GM21367 (cell line): ENCODE measurements around the gene BPNT1.

ENCODE experiments used
- ATAC-seq: cut with Tn5 transposase; IDR thresholded peaks from one replicate; pipeline ENCODE4 v1.9.1; 2021; ENCODE audit not compliant: unreplicated experiment

Gene BPNT1

DNA sequence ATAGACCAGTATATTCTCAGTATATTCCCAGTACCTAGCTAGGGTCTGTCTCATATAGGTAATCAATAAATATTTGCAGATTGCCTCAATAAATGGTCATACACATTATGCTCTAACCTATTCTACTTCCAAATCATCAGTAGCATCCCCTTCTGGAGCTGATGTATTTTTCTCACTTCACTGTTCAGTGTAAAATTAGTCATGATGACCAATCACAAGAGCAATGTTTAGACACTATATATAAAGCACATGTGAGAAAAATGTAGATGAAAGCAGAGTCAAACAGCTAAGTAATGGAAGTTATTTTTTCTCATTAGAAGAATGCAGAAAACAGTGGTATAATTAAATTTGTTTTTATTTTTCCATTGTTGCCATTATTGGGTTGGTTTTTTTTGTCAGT lies 78.0 kb downstream of the BPNT1 start:
- no peak for ATAC-seq
